ENCODE data around the gene RAPGEF4.
"Not testable (repeated sequence)": the region's sequence is repeated elsewhere in the genome, so short reads cannot be mapped to it uniquely, and the experiment has no call there.

RAPGEF4 gene

GRCh38 chr2:172740856-172741255 is 5.2 kb downstream of the RAPGEF4 start:
- no peak for FAIRE-seq
- no peak for DNase-seq (ENCODE audit: insufficient read length, low spot score)

GRCh38 chr2:172742931-172743540 is 7.4 kb downstream of the RAPGEF4 start:
- FAIRE-seq = no peak
- no peak for TF ChIP-seq CTCF (IDR thresholded peaks at IDR 0.05; ENCODE audit: insufficient read depth, missing control alignments)
- no peak for DNase-seq (ENCODE audit: insufficient read length, low spot score)

More at GRCh38 chr2:172740856-172741255, 5.2 kb downstream of the RAPGEF4 start:
- TF ChIP-seq CTCF (IDR thresholded peaks at IDR 0.05; ENCODE audit: insufficient read depth, missing control alignments) = no peak

- FAIRE-seq (no peak), DNase-seq (ENCODE audit: insufficient read length, low spot score) (no peak)
- no peak for TF ChIP-seq CTCF (IDR thresholded peaks at IDR 0.05; ENCODE audit: insufficient read depth, missing control alignments)
These were observed 8.3 kb downstream of the RAPGEF4 start for GRCh38 chr2:172743898-172744297.

- TF ChIP-seq CTCF (IDR thresholded peaks at IDR 0.05; ENCODE audit: insufficient read depth, missing control alignments) = no peak
- no peak for DNase-seq (ENCODE audit: insufficient read length, low spot score)
- no peak for FAIRE-seq
These were observed 10.0 kb downstream of the RAPGEF4 start for GRCh38 chr2:172745636-172746035.

GRCh38 chr2:172748543-172748942 is 12.9 kb downstream of the RAPGEF4 start:
- not testable (repeated sequence) for DNase-seq (ENCODE audit: insufficient read length, low spot score); FAIRE-seq

GRCh38 chr2:172749388-172749787 is 13.7 kb downstream of the RAPGEF4 start:
- TF ChIP-seq CTCF (IDR thresholded peaks at IDR 0.05; ENCODE audit: insufficient read depth, missing control alignments) = no peak
- FAIRE-seq (no peak), DNase-seq (ENCODE audit: insufficient read length, low spot score) (no peak)

GRCh38 chr2:172751564-172751963 is 15.9 kb downstream of the RAPGEF4 start:
- FAIRE-seq (no peak), DNase-seq (ENCODE audit: insufficient read length, low spot score) (no peak)
- no peak for TF ChIP-seq CTCF (IDR thresholded peaks at IDR 0.05; ENCODE audit: insufficient read depth, missing control alignments)

GRCh38 chr2:172753610-172754009 is 18.0 kb downstream of the RAPGEF4 start:
- DNase-seq (ENCODE audit: insufficient read length, low spot score) (no peak), FAIRE-seq (no peak)
- no peak for TF ChIP-seq CTCF (IDR thresholded peaks at IDR 0.05; ENCODE audit: insufficient read depth, missing control alignments)
